Measurements from ENCODE around the gene MAGOHB.

Gene MAGOHB

GRCh38 chr12:10633541-10633940 lies 20.1 kb upstream of the MAGOHB start:
- H3K9ac ChIP-seq (ENCODE audit: low read depth, low read length, poor library complexity) = no peak overlapping the region
- H2AFZ ChIP-seq (ENCODE audit: low read length) = no peak overlapping the region
- H2AK5ac ChIP-seq (ENCODE audit: low read depth, low read length) = no peak overlapping the region
- H3K4ac ChIP-seq (ENCODE audit: low read length) = no peak overlapping the region
- H3K27me3 ChIP-seq (ENCODE audit: control insufficient read depth in 3 of 3, insufficient read depth in 3 of 3, low read depth in 1 of 3, low read length in 3 of 3) = peaks cover 0 to 14% (median 0%) of the 10 kb centered on the region in 3 experiments
- no peaks in the 10 kb centered on the region for H3K9me3 ChIP-seq (replicated peaks in 1 of 2; ENCODE audit: control insufficient read depth in 2 of 2, insufficient read depth in 1 of 2, low read depth in 1 of 2, low read length in 2 of 2)
- H3K4me3 ChIP-seq (ENCODE audit: low read length in 2 of 2) = no peak overlapping the region
- no CpG with 5 or more reads among the region's 3 CpGs for WGBS, 2 donors (ENCODE audit: extremely low coverage in 2 of 2, insufficient read length in 2 of 2, insufficient replicate concordance in 1 of 2)
- no peaks in the 10 kb centered on the region for H3K36me3 ChIP-seq (replicated peaks in 1 of 2; ENCODE audit: control insufficient read depth in 2 of 2, insufficient read depth in 2 of 2, low read length in 2 of 2)
- H4K8ac ChIP-seq (ENCODE audit: low read depth, low read length) = no peak overlapping the region
- H3K18ac ChIP-seq (ENCODE audit: low read length) = no peak overlapping the region
- H3K79me1 ChIP-seq (ENCODE audit: low read depth, low read length) = no peaks in the 10 kb centered on the region
- H2BK12ac ChIP-seq (ENCODE audit: low read length) = no peak overlapping the region
- H2BK120ac ChIP-seq (ENCODE audit: low read depth, low read length) = no peak overlapping the region
- H2BK5ac ChIP-seq (ENCODE audit: low read length) = no peak overlapping the region
- no peak overlapping the region for H3K4me2 ChIP-seq (ENCODE audit: insufficient read depth, low read length, poor library complexity, severe bottlenecking)
- no peak overlapping the region for H3K23ac ChIP-seq (ENCODE audit: low read depth, low read length, poor library complexity)
- no peak for DNase-seq (ENCODE audit: low spot score)
- H3K14ac ChIP-seq (ENCODE audit: low read length) = no peak overlapping the region
- H2BK15ac ChIP-seq (ENCODE audit: low read length) = no peak overlapping the region
- H3K4me1 ChIP-seq (ENCODE audit: control insufficient read depth in 2 of 2, insufficient read depth in 1 of 2, low read depth in 1 of 2, low read length in 2 of 2) = no peaks in the 10 kb centered on the region
- no peak overlapping the region for H4K91ac ChIP-seq (ENCODE audit: low read depth, low read length, poor library complexity)
- H3K27ac ChIP-seq (replicated peaks; ENCODE audit: low read length) = no peak overlapping the region

- H2BK120ac ChIP-seq (ENCODE audit: low read depth, low read length) = no peak overlapping the region
- no peak overlapping the region for H2BK15ac ChIP-seq (ENCODE audit: low read length)
- no peak overlapping the region for H4K91ac ChIP-seq (ENCODE audit: low read depth, low read length, poor library complexity)
- H2AFZ ChIP-seq (ENCODE audit: low read length) = no peak overlapping the region
- no peak overlapping the region for H3K23ac ChIP-seq (ENCODE audit: low read depth, low read length, poor library complexity)
- no peak overlapping the region for H3K27ac ChIP-seq (replicated peaks; ENCODE audit: low read length)
- H3K4me3 ChIP-seq (ENCODE audit: low read length in 2 of 2) = no peak overlapping the region
- H4K8ac ChIP-seq (ENCODE audit: low read depth, low read length) = no peak overlapping the region
- no peak overlapping the region for H2BK12ac ChIP-seq (ENCODE audit: low read length)
- H3K36me3 ChIP-seq (replicated peaks in 1 of 2; ENCODE audit: control insufficient read depth in 2 of 2, insufficient read depth in 2 of 2, low read length in 2 of 2) = no peaks in the 10 kb centered on the region
- no peak overlapping the region for H3K14ac ChIP-seq (ENCODE audit: low read length)
- no peaks in the 10 kb centered on the region for H3K79me1 ChIP-seq (ENCODE audit: low read depth, low read length)
- H3K27me3 ChIP-seq (ENCODE audit: control insufficient read depth in 3 of 3, insufficient read depth in 3 of 3, low read depth in 1 of 3, low read length in 3 of 3) = peaks cover 0 to 16% (median 0%) of the 10 kb centered on the region in 3 experiments
- H3K4me1 ChIP-seq (ENCODE audit: control insufficient read depth in 2 of 2, insufficient read depth in 1 of 2, low read depth in 1 of 2, low read length in 2 of 2) = no peaks in the 10 kb centered on the region
- no peak overlapping the region for H3K4me2 ChIP-seq (ENCODE audit: insufficient read depth, low read length, poor library complexity, severe bottlenecking)
- no peak overlapping the region for H2BK5ac ChIP-seq (ENCODE audit: low read length)
- H3K4ac ChIP-seq (ENCODE audit: low read length) = no peak overlapping the region
- no peaks in the 10 kb centered on the region for H3K9me3 ChIP-seq (replicated peaks in 1 of 2; ENCODE audit: control insufficient read depth in 2 of 2, insufficient read depth in 1 of 2, low read depth in 1 of 2, low read length in 2 of 2)
- no peak overlapping the region for H3K18ac ChIP-seq (ENCODE audit: low read length)
- H3K9ac ChIP-seq (ENCODE audit: low read depth, low read length, poor library complexity) = no peak overlapping the region
- H2AK5ac ChIP-seq (ENCODE audit: low read depth, low read length) = no peak overlapping the region
- DNase-seq (ENCODE audit: low spot score) = no peak
Measured at GRCh38 chr12:10632226-10632625, 18.8 kb upstream of the MAGOHB start.

GRCh38 chr12:10624605-10625004 lies 11.2 kb upstream of the MAGOHB start:
- H3K9me3 ChIP-seq (replicated peaks in 1 of 2; ENCODE audit: control insufficient read depth in 2 of 2, insufficient read depth in 1 of 2, low read depth in 1 of 2, low read length in 2 of 2) = no peaks in the 10 kb centered on the region
- H3K4me2 ChIP-seq (ENCODE audit: insufficient read depth, low read length, poor library complexity, severe bottlenecking) = no peak overlapping the region
- no peak overlapping the region for H2BK120ac ChIP-seq (ENCODE audit: low read depth, low read length)
- H3K27ac ChIP-seq (replicated peaks; ENCODE audit: low read length) = no peak overlapping the region
- H2AK5ac ChIP-seq (ENCODE audit: low read depth, low read length) = no peak overlapping the region
- H2BK12ac ChIP-seq (ENCODE audit: low read length) = no peak overlapping the region
- no CpG with 5 or more reads among the region's 3 CpGs for WGBS, 2 donors (ENCODE audit: extremely low coverage in 2 of 2, insufficient read length in 2 of 2, insufficient replicate concordance in 1 of 2)
- no peak overlapping the region for H4K91ac ChIP-seq (ENCODE audit: low read depth, low read length, poor library complexity)
- H3K14ac ChIP-seq (ENCODE audit: low read length) = no peak overlapping the region
- H3K9ac ChIP-seq (ENCODE audit: low read depth, low read length, poor library complexity) = no peak overlapping the region
- no peak overlapping the region for H2AFZ ChIP-seq (ENCODE audit: low read length)
- DNase-seq (ENCODE audit: low spot score) = no peak
- peaks cover 0 to 16% (median 0%) of the 10 kb centered on the region in 3 experiments for H3K27me3 ChIP-seq (ENCODE audit: control insufficient read depth in 3 of 3, insufficient read depth in 3 of 3, low read depth in 1 of 3, low read length in 3 of 3)
- no peak overlapping the region for H2BK15ac ChIP-seq (ENCODE audit: low read length)
- no peak overlapping the region for H3K18ac ChIP-seq (ENCODE audit: low read length)
- H2BK5ac ChIP-seq (ENCODE audit: low read length) = no peak overlapping the region
- no peaks in the 10 kb centered on the region for H3K4me1 ChIP-seq (ENCODE audit: control insufficient read depth in 2 of 2, insufficient read depth in 1 of 2, low read depth in 1 of 2, low read length in 2 of 2)
- H3K23ac ChIP-seq (ENCODE audit: low read depth, low read length, poor library complexity) = no peak overlapping the region
- no peak overlapping the region for H4K8ac ChIP-seq (ENCODE audit: low read depth, low read length)
- no peak overlapping the region for H3K4me3 ChIP-seq (ENCODE audit: low read length in 2 of 2)
- no peaks in the 10 kb centered on the region for H3K36me3 ChIP-seq (replicated peaks in 1 of 2; ENCODE audit: control insufficient read depth in 2 of 2, insufficient read depth in 2 of 2, low read length in 2 of 2)
- no peak overlapping the region for H3K4ac ChIP-seq (ENCODE audit: low read length)
- no peaks in the 10 kb centered on the region for H3K79me1 ChIP-seq (ENCODE audit: low read depth, low read length)

- Histone ChIP-seq H3K14ac (ENCODE audit: low read length) (no peak overlapping the region), H2BK12ac (ENCODE audit: low read length) (no peak overlapping the region), H2AFZ (ENCODE audit: low read length) (no peak overlapping the region), H3K4me1 (ENCODE audit: control insufficient read depth in 2 of 2, insufficient read depth in 1 of 2, low read depth in 1 of 2, low read length in 2 of 2) (no peaks in the 10 kb centered on the region), H2BK5ac (ENCODE audit: low read length) (no peak overlapping the region), H3K79me1 (ENCODE audit: low read depth, low read length) (no peaks in the 10 kb centered on the region), H2BK15ac (ENCODE audit: low read length) (no peak overlapping the region), H4K8ac (ENCODE audit: low read depth, low read length) (no peak overlapping the region), H3K18ac (ENCODE audit: low read length) (no peak overlapping the region), H2BK120ac (ENCODE audit: low read depth, low read length) (no peak overlapping the region), H3K4me2 (ENCODE audit: insufficient read depth, low read length, poor library complexity, severe bottlenecking) (no peak overlapping the region), H3K4ac (ENCODE audit: low read length) (no peak overlapping the region), H2AK5ac (ENCODE audit: low read depth, low read length) (no peak overlapping the region), H3K4me3 (ENCODE audit: low read length in 2 of 2) (no peak overlapping the region), H3K9me3 (replicated peaks in 1 of 2; ENCODE audit: control insufficient read depth in 2 of 2, insufficient read depth in 1 of 2, low read depth in 1 of 2, low read length in 2 of 2) (no peaks in the 10 kb centered on the region), H3K9ac (ENCODE audit: low read depth, low read length, poor library complexity) (no peak overlapping the region), H3K23ac (ENCODE audit: low read depth, low read length, poor library complexity) (no peak overlapping the region), H3K27me3 (ENCODE audit: control insufficient read depth in 3 of 3, insufficient read depth in 3 of 3, low read depth in 1 of 3, low read length in 3 of 3) (peaks cover 0 to 24% (median 0%) of the 10 kb centered on the region in 3 experiments), H3K27ac (replicated peaks; ENCODE audit: low read length) (no peak overlapping the region), H4K91ac (ENCODE audit: low read depth, low read length, poor library complexity) (no peak overlapping the region), H3K36me3 (replicated peaks in 1 of 2; ENCODE audit: control insufficient read depth in 2 of 2, insufficient read depth in 2 of 2, low read length in 2 of 2) (no peaks in the 10 kb centered on the region)
- DNase-seq (ENCODE audit: low spot score) = no peak
Measured at GRCh38 chr12:10623131-10623530, 9.7 kb upstream of the MAGOHB start.

All from neuronal stem cell (in vitro differentiated cells).